ENCODE data around the gene MTIF3. TPM values are rescaled to one million over a fixed set of nuclear protein-coding genes. Genes with fewer than 3 reads are reported as not detected.

Gene MTIF3
- total RNA-seq, 1 experiment from 2014 or later: 20.7 TPM

GRCh38 chr13:27427641-27428040, 22.7 kb downstream of the MTIF3 start:
- in situ Hi-C loops (cut with HindIII; ENCODE audit: low pct_unique_long_range_greater_than_20kb, low sequenced_read_pairs): no loop called here
- TF ChIP-seq POLR2AphosphoS5 (IDR thresholded peaks at IDR 0.05; ENCODE audit: low read depth, low read length) (no peak), REST (IDR thresholded peaks at IDR 0.05; ENCODE audit: insufficient read depth in 1 of 2, low read depth in 2 of 2, low read length in 1 of 2) (no peak), CTCF (IDR thresholded peaks at IDR 0.05) (no peak), SIN3A (IDR thresholded peaks at IDR 0.05; ENCODE audit: borderline replicate concordance, insufficient read depth, low read depth, low read length) (no peak), TCF7L2 (IDR thresholded peaks at IDR 0.05; ENCODE audit: low read depth, low read length) (no peak)
- no TSS peak for BruUV-seq (replicated peaks)
- no peak for ATAC-seq
- peaks cover 8% of the 10 kb centered on the region for H3K36me3 ChIP-seq (ENCODE audit: control insufficient read depth, insufficient read depth, low read length)
- no peak for DNase-seq (ENCODE audit: low read depth, low spot score)
- ChIA-PET CTCF (no interaction called here), POLR2A (no interaction called here)
- H3K4me3 ChIP-seq (ENCODE audit: low read depth in 2 of 2, low read length in 2 of 2): no peak overlapping the region
- no peak overlapping the region for H3K27ac ChIP-seq (ENCODE audit: low read length)
- H3K27me3 ChIP-seq (ENCODE audit: control insufficient read depth, insufficient read depth, low read length): no peaks in the 10 kb centered on the region
- intact Hi-C loops (cut with micrococcal nuclease; ENCODE audit: unreplicated experiment): no loop called here
- H3K4me1 ChIP-seq (ENCODE audit: control insufficient read depth, insufficient read depth, low read length): peaks cover 11% of the 10 kb centered on the region; the same call in 1 of the 2 replicates
- H3K9me3 ChIP-seq (ENCODE audit: control insufficient read depth, insufficient read depth, low read depth, low read length): no peaks in the 10 kb centered on the region

DNA sequence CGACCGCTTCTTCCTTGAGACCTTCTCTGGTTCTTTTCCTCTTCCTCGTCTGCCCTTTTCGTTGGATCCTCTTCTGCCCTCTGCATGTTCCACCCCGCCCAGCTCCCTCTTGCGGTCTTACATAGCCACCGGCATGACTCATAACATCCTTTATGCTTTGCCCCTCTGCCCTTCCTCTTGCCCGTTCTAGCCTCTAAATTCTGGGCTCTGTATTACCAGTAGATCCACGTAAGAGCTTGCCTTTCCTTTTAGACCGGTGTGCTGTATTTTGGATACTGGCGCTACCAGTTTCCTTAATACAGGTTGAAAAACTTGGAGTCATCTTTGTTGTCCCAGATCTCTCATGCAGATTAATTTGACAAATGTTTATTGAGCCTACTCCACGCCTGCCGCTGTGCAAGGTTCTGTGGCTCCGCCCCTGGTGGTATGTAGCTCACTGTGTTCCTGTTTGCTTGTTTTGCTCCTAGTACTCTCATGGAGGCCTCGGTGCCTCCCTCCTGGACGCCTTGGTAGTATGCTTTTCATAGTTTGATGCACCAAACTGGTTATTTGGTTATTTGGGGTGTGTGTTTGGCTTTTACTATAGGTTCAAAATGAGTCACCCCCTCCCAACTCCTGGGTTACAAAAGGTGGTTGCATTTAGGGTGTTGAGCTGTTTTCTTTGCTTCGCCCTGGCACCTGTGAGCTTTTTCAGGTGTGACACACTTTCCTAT, 24.3 kb downstream of the MTIF3 start:
- intact Hi-C loops (cut with micrococcal nuclease; ENCODE audit: unreplicated experiment): no loop called here
- H3K4me1 ChIP-seq (ENCODE audit: control insufficient read depth, insufficient read depth, low read length): peaks cover 11% of the 10 kb centered on the region; the same call in 1 of the 2 replicates
- no TSS peak for BruUV-seq (replicated peaks)
- POLR2A ChIA-PET: no interaction called here
- peak overlapping the region; percentile 63 to 83 for H3K4me3 ChIP-seq (ENCODE audit: low read depth in 2 of 2, low read length in 2 of 2)
- CTCF ChIA-PET: interaction anchor here (1.0 to 1.6 kb wide), 2 partner anchors 44 to 64 kb away, joined by 3 to 9 read pairs; no protein-coding TSS in a partner anchor
- peaks cover 8% of the 10 kb centered on the region for H3K36me3 ChIP-seq (ENCODE audit: control insufficient read depth, insufficient read depth, low read length)
- TF ChIP-seq CTCF (IDR thresholded peaks at IDR 0.05) (peak; percentile 59), TCF7L2 (IDR thresholded peaks at IDR 0.05; ENCODE audit: low read depth, low read length) (no peak)
- DNase-seq (ENCODE audit: low read depth, low spot score) (no peak), ATAC-seq (peak; percentile 83)
- no peaks in the 10 kb centered on the region for H3K9me3 ChIP-seq (ENCODE audit: control insufficient read depth, insufficient read depth, low read depth, low read length)
- in situ Hi-C loops (cut with HindIII; ENCODE audit: low pct_unique_long_range_greater_than_20kb, low sequenced_read_pairs): no loop called here
- H3K27ac ChIP-seq (ENCODE audit: low read length): peak overlapping the region; percentile 93
- H3K27me3 ChIP-seq (ENCODE audit: control insufficient read depth, insufficient read depth, low read length): no peaks in the 10 kb centered on the region

Data from Panc1 (cell line).